IPS-18a (cell line): ENCODE results near the gene WNT1.
A peak's percentile ranks its signal among the peaks of the same experiment; 100 is the strongest.

Experiments used
- H3K27ac ChIP-seq: one replicate; pipeline ENCODE4 v1.5.1; 2013; ENCODE audit warnings: low read length
- H3K27me3 ChIP-seq: one replicate; pipeline ENCODE4 v1.6.1; 2013; ENCODE audit warnings: mild to moderate bottlenecking, low read length; ENCODE audit not compliant: control insufficient read depth, insufficient read depth
- H3K36me3 ChIP-seq: one replicate; pipeline ENCODE4 v1.6.1; 2013; ENCODE audit warnings: low read depth, low read length; ENCODE audit not compliant: control insufficient read depth
- H3K4me1 ChIP-seq: one replicate; pipeline ENCODE4 v1.6.1; 2013; ENCODE audit warnings: low read depth, low read length; ENCODE audit not compliant: control insufficient read depth
- H3K4me3 ChIP-seq: one replicate; pipeline ENCODE4 v1.5.1; 2013; ENCODE audit warnings: low read length
- H3K9ac ChIP-seq: one replicate; pipeline ENCODE4 v1.6.1; 2013; ENCODE audit warnings: mild to moderate bottlenecking, low read length, moderate library complexity
- H3K9me3 ChIP-seq: one replicate; pipeline ENCODE4 v1.6.1; 2013; ENCODE audit warnings: low read depth, low read length; ENCODE audit not compliant: control insufficient read depth

WNT1 gene

DNA sequence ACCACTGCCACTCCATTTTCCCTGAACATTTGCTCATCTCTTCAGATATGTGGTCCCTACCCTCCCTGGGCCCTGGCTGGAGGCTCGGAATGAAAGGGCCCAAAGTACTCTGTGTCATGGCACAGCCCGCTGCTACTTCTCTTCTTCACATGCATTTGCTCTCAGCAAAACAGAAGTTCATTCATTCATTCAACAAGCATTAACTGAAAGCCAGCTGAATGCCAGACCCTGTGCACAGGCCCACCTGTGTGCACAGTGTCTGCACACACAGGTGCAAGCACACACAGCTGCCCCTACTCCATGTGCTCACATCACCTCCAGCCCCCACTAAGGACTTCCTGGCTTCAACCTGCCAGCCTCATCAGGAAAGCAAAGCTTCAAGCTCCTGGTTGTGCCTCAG, 7.8 kb downstream of the WNT1 start:
- Histone ChIP-seq H3K27ac (no peak overlapping the region), H3K4me3 (no peak overlapping the region), H3K36me3 (no peaks in the 10 kb centered on the region), H3K9ac (no peak overlapping the region), H3K27me3 (peaks cover 83% of the 10 kb centered on the region), H3K4me1 (peaks cover 6% of the 10 kb centered on the region), H3K9me3 (no peaks in the 10 kb centered on the region)

DNA sequence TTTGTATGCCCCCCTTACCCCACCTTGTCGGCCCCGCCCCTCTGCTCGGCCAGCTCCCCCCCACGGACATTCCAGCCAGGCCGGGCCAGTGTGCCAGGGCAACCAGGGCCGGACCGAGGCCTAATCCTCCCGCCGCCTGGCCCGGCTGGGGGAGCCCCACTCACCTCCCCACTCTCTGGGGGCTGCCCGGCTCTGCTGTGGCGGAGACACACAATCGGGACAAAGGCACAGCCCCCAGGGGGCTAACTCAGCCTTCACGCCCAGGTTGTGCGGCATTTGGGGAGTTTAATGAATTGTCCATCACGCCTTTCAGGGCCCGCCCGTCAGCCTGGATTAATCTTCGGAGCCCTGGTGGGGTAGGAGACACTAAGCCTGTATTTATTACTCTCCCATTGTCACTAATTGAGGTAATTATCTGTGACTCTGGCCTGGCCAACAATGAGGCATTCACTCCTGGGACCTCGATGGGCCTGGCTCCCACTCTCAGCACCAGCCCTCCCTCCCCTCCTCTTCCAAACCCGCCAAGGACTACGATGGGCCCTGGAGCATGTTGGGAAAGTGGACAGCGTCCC, 8.7 kb downstream of the WNT1 start:
- H3K4me3 ChIP-seq, result no peak overlapping the region
- H3K4me1 ChIP-seq, result peaks cover 6% of the 10 kb centered on the region
- no peak overlapping the region for H3K27ac ChIP-seq
- peaks cover 74% of the 10 kb centered on the region for H3K27me3 ChIP-seq
- no peaks in the 10 kb centered on the region for H3K36me3 ChIP-seq
- no peak overlapping the region for H3K9ac ChIP-seq
- H3K9me3 ChIP-seq, result no peaks in the 10 kb centered on the region

DNA sequence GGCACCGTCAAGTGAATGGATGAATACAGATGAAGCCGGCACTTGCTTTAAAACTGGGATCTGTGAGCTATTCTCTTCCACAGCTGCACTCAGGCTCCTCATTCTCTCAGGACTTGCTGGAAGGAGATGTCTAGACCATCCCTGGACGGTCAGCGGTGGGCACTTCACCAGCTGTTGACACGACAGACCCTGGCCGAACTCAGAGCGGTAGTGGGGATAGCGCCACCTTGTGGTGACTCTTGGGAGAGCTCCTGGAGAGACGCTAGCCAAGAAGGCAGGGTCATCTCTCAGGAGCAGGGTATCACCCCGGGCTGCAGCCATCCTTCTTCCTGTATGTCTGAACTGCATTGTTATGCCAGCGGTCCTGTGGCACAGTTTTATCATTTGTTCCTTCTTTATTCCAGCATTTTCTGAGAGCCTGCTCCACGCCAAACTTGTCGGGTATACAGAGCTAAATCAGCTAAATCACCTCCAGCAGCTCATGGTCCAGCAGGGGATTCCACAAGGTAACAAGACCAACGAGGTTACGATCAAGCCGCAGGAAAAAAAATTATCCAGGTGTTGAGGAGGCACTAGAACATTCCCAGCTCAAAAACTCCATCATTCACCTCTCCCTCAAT, 10.0 kb downstream of the WNT1 start:
- Histone ChIP-seq H3K36me3 (no peaks in the 10 kb centered on the region), H3K27ac (no peak overlapping the region), H3K9ac (no peak overlapping the region), H3K4me3 (no peak overlapping the region), H3K4me1 (peaks cover 6% of the 10 kb centered on the region), H3K9me3 (no peaks in the 10 kb centered on the region), H3K27me3 (peaks cover 65% of the 10 kb centered on the region)

DNA sequence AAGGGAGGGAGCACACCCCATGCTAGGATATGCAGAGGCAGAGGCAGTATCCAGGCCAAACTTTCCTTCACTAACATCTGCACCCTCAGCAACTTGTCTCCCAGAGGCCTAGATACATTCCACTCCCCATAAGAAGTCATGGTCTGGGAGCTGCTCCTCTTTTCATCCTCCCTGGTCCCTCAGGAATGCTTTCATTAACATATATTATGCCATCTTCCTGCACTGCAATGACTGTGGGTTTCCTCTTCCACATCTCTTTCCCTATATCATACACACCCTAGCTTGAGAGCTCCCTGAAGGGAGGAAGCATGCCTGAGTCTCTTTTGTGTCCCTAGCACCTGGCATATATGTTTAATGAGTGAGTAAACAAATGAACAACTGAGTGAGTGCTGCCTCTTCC, 12.4 kb downstream of the WNT1 start:
- no peaks in the 10 kb centered on the region for H3K9me3 ChIP-seq
- no peak overlapping the region for H3K9ac ChIP-seq
- peaks cover 65% of the 10 kb centered on the region for H3K27me3 ChIP-seq
- H3K27ac ChIP-seq, result no peak overlapping the region
- H3K4me1 ChIP-seq, result peaks cover 6% of the 10 kb centered on the region
- no peaks in the 10 kb centered on the region for H3K36me3 ChIP-seq
- no peak overlapping the region for H3K4me3 ChIP-seq

DNA sequence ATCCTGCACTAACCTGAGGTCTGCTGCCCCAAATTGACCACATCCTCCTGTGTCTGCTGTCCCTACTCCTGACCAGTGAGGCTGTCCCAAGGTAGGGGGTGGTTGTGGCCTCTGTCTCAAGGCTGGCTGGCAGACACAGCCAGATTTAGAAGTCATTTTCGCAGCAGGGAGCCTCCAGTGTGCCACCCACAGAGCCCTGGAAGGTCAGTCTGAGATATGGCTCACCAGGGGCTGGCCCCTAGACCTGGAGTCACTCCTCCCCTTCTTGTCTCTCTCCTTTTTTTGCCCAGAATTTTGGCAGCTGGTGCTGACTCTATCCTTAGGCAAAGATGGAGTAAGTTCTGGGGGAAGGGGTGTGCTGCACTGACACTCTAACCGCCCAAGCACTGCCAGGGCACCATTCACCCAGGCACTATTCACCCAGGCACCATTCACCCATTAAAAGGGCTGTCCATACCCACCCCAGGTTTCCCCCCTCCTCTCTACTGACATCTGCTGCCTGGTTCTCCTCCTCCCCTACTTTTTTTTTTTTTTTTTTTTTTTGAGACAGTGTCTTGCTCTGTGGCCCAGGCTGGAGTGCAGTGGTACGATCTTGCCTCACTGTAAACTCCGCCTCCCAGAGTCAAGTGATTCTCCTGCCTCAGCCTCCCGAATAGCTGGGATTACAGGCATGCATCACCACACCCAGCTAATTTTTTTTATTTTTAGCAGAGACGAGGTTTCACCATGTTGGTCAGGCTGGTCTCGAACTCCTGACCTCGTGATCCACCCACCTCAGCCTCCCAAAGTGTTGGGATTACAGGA, 13.3 kb downstream of the WNT1 start:
- Histone ChIP-seq H3K9me3 (no peaks in the 10 kb centered on the region), H3K27me3 (peaks cover 65% of the 10 kb centered on the region), H3K36me3 (no peaks in the 10 kb centered on the region), H3K9ac (no peak overlapping the region), H3K4me3 (no peak overlapping the region), H3K27ac (no peak overlapping the region), H3K4me1 (peaks cover 6% of the 10 kb centered on the region)

DNA sequence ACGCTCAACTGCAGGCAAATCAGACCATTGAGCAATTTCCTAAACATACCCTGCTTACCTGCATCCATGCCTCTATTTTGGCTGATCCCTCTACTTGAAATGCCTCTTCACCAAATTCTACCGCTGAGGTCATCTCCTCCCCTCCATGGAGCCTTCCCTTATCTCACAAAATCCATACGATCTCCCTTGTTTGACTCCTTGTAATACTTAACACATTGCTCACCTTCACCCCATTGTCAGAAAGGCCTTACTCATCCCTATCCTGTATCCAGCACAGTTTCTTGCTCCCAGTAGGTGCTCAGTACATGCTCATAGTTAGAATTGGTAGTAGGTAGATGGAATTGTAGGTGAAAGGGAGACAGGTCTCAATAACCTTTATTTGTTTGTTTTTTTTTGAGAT, 15.7 kb downstream of the WNT1 start:
- peaks cover 66% of the 10 kb centered on the region for H3K27me3 ChIP-seq
- H3K9ac ChIP-seq, result no peak overlapping the region
- peaks cover 6% of the 10 kb centered on the region for H3K4me1 ChIP-seq
- no peaks in the 10 kb centered on the region for H3K36me3 ChIP-seq
- H3K4me3 ChIP-seq, result no peak overlapping the region
- no peak overlapping the region for H3K27ac ChIP-seq
- no peaks in the 10 kb centered on the region for H3K9me3 ChIP-seq

DNA sequence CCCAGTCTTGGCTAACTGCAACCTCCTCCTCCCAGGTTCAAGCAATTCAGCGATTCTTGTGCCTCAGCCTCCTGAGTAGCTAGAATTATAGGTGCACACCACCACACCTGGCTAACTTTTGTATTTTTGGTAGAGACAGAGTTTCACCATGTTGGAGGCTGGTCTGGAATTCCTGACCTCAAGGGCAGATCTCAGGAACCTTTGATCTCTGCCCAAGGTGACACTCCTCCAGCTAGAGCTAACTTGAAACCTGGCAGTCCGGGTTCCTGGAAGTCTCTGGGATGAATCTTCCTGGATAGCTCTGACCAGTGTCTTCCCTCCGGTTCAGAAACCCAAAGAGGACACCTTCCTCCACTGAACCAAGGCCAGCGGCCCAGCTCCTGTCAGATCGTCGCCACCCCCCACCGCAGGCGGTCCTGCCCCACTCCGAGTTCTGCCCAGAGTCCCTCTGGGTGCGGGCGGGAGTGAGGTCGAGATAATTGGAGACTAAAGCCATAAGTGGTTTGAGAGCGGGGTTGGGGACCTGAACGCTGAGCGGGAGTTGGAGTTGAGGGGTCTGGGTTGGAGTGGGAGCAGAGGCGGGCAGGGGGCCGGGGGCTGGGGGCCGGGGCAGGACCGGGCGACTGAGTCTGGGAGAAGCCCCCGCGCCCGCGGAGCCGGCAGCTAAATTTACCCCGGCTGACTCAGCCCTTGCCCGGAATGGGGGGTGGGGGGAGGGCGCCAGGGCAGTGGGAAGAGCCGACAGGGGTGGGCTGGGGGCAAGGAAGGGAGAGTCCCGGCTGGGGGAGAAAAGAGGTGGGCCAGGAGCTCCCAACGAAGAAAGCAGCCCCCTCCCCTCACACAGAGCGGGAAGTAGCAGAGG, 16.3 kb downstream of the WNT1 start:
- peaks cover 6% of the 10 kb centered on the region for H3K4me1 ChIP-seq
- H3K27me3 ChIP-seq, result peaks cover 67% of the 10 kb centered on the region
- H3K27ac ChIP-seq, result no peak overlapping the region
- no peaks in the 10 kb centered on the region for H3K36me3 ChIP-seq
- H3K9me3 ChIP-seq, result no peaks in the 10 kb centered on the region
- no peak overlapping the region for H3K4me3 ChIP-seq
- H3K9ac ChIP-seq, result no peak overlapping the region

DNA sequence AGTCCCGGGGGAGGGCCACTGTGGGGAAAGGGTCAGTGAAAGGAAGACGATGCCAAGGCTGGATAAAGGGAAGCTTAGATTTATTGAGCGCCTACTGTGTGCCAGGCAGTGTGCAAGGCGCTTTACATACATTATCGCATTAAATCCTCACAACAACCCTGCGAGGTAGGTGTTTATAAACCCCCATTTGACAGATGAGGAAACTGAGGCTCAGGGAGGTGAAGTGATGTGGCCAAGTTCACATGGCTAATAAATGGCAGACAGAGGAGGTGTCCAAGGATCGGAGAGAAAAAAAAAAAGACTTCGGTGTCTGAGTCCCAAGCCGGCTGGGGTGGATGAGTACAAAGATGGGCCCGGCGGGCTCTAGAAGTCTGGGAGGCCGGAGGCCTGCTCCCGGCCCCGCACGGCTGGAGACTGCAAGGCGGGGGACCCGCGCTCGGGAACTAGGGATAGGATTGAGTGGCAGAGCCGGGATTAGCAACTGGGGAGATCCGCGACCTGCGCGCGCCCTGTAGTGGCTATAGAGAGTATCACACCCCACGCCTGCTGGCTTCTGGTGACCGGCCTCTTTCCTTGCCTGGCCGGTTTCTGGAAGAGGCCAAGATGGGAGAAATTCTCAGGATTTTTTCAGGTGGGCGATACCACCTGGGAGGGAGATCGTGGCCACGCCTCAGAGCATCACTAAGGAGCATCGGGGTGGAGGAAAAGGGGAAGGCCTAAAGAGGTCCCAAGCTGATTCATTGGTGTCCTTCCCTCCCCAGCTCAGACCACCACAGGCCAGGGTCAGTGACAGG, 17.2 kb downstream of the WNT1 start:
- peaks cover 75% of the 10 kb centered on the region for H3K27me3 ChIP-seq

DNA sequence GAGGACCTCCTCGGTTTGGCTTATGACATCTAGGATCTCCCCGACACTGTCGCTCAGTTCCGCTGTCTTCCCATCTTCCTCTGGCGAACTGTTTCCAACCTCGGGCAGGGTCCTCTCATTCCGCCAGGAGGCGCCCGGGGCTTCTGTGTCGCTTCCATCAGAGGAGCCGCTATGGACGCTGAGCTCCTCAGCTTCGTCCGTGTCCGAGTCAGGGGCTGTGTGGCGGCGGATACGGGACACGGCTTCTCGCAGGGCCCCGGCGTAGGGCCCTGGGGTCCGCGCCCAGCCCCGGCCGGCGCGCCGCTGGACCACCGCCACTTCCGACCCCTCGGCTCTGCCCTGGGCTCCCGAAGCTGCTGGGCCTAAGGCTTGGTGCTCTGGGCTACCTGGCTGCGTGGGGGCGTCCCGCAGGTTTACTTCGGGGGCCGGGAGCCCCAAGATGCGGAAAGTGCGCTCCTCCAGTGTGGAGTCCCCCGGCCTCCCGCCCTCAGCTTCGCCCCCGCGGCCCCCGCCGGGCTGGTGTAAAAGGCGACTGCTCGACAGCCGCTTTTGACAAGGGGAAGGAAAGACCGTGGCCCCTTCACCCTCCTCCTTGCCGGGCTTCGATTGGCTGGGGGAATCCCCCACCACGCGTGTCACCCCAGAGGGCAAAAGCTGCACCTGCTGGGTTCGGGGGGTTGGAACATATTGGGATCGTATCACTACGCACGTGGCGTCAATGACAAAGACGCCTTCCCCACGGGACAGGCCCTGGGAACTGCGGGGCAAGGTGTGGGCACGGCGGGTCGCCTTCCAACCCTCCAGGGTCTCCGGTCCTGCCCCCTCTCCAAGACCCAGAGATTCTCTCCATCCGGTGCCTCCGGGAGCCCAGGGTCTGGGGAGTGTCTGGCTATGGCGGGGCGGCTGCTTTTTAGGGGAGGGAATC, 18.9 kb downstream of the WNT1 start:
- H3K27ac ChIP-seq, result no peak overlapping the region

More for the DNA sequence above, 17.2 kb downstream of the WNT1 start:
- Histone ChIP-seq H3K4me1 (peaks cover 6% of the 10 kb centered on the region), H3K4me3 (no peak overlapping the region), H3K9ac (no peak overlapping the region), H3K9me3 (no peaks in the 10 kb centered on the region), H3K27ac (no peak overlapping the region), H3K36me3 (no peaks in the 10 kb centered on the region)

More for the DNA sequence above, 18.9 kb downstream of the WNT1 start:
- Histone ChIP-seq H3K9me3 (no peaks in the 10 kb centered on the region), H3K9ac (no peak overlapping the region), H3K4me3 (peak overlapping the region; percentile 52), H3K4me1 (no peaks in the 10 kb centered on the region), H3K36me3 (no peaks in the 10 kb centered on the region), H3K27me3 (peaks cover 87% of the 10 kb centered on the region)
